GM08714 (cell line): Measurements from ENCODE around the gene DYNC1I1.

Experiments
- H3K4me3 ChIP-seq: fragments of 200-500 bp; sonication (Bioruptor generic); 2 replicates; pipeline ENCODE4 v1.5.1; 2014; ENCODE audit warnings: mild to moderate bottlenecking, low read length, inconsistent platforms
- ZNF274 ChIP-seq: IDR thresholded peaks from 2 replicates; pipeline ENCODE4 v1.6.1; 2012; ENCODE audit warnings: mild to moderate bottlenecking, low read depth, low read length

The DYNC1I1 gene

DNA sequence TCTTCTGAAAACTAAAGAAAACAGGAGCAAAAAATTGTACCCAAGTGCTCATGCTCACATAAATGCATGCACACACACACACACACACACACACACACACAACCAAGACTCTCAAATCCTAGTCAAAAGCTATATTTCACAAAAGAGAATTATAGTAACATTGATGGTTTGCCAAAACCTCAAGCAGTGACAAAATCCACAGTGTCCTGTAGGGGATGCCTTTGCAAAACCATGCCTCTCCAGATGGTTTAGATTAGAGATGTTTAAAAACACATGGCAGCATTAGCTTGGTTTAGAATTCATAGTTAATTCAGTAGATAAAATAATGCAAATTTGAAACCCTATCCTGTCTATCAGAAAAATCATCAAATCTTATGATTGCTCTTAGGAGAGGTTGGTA, 232.2 kb downstream of the DYNC1I1 start:
- TF ChIP-seq ZNF274, result no peak
- no peak overlapping the region for H3K4me3 ChIP-seq

DNA sequence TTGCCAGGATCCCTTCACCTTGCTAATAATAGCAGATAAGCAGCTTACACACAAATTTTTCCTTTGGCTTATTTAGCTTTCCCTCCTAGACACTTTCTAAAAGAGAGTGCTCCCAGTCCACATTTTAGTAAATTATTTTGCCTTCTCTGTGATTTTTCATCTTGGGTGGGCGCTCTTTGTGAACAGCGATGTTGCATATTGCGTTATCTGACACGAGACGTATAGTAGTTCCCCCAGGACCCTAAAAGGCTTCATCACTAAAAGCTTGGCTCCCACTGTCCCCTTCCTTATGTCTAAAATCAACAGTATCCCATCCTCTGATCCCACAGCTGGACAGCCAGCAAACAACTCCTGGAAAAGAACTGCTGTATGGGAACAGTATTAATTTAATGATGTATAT, 232.9 kb downstream of the DYNC1I1 start:
- no peak overlapping the region for H3K4me3 ChIP-seq
- no peak for TF ChIP-seq ZNF274

DNA sequence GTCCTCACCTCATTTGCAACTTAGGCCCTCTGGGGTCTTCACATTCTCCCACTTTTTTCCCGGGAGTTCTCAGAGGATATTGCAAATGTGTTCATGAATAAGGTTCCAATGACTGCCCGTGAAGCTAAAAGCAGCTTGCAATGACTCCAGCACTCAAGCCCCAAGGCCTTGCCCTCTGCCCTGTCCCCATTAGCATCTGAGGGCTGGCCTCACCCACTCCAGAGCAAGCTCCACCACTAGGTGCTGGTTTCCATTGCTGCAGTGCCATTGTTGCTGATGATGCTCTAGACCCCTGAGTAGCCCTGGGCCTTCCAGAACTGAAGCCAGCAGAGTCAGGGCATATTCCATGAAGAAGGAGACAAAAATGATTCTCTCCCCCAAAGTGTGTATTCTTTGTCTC, 236.8 kb downstream of the DYNC1I1 start:
- no peak for TF ChIP-seq ZNF274
- no peak overlapping the region for H3K4me3 ChIP-seq

DNA sequence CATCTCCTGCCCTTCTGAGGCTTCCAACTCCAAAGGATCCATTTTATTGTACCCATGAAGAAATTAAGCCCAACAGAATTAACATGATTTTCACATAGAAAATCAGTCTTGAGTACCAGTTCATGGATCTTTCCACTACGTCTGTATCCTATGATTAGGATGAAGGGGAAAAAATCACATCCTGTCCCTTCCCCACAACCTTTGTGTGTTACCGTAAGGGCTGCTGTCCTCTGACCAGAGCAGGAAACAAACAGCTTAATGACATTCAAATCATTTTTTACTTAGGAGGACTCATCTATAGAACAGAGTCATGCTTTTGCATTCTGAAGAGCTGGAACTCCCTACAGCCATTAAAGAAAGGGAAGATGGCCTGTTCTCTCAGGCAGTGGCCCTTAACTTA, 241.5 kb downstream of the DYNC1I1 start:
- H3K4me3 ChIP-seq, result no peak overlapping the region
- TF ChIP-seq ZNF274, result no peak

DNA sequence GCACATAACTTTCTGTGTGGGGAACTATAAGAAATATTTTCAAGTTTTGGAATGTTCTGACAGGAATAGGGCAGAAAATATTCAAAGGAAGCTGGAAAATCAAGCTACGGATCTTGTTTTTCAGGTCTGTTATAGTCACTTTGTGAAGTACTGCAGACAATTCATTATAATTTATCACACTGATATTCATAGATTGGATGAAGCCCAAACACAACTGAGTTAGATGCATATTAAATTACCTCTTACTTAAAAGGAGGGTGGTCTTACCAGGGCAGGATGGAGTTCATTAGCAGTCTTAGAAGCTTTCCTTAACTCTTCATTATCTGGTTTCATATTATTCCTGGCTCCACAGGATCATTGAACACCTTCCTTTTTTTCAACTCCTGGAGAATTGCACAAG, 242.3 kb downstream of the DYNC1I1 start:
- no peak for TF ChIP-seq ZNF274
- no peak overlapping the region for H3K4me3 ChIP-seq

DNA sequence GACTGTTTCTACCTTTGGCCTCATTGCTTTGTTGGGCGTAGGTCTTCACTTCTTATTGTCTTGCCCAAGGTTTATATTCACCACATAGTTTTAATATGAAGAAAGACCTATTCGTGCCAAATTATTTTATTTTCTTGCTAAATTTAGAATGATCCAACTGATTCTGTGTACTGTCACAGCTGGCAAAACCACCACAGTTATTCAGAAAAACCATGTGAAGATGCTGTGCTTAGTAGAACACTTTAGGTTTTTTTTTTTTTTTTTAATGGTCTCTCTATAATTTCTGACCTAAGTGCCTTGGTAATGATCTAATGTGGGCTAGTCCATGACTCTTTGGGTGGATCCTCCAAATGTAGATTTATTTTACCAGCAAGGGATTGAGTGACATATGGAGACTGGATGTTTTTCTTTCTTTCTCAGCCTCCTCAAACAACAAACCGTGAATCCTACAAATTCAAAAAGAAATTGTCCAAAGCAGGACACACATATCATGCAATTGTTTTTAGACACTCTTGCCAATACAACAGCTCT, 243.8 kb downstream of the DYNC1I1 start:
- TF ChIP-seq ZNF274, result no peak
- H3K4me3 ChIP-seq, result no peak overlapping the region

DNA sequence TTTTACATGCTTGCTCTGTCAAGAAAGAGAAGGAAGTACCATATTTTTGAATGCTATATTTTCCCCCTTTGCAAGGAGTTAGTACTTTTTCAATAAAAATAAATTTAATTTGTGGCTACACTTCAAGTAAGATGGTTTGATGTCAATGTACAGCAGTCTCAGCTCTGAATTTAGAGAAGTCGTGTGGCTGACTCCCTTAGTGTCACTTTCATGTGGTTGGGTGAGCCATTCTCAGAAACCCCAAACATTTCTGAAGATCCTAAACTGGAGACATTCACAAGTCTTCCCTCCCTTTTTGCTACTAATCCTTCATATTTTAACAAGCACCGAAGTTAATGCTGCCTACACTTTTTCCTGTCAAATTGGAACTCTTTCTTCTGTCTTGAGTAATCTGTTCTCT, 244.4 kb downstream of the DYNC1I1 start:
- no peak overlapping the region for H3K4me3 ChIP-seq
- TF ChIP-seq ZNF274, result no peak

DNA sequence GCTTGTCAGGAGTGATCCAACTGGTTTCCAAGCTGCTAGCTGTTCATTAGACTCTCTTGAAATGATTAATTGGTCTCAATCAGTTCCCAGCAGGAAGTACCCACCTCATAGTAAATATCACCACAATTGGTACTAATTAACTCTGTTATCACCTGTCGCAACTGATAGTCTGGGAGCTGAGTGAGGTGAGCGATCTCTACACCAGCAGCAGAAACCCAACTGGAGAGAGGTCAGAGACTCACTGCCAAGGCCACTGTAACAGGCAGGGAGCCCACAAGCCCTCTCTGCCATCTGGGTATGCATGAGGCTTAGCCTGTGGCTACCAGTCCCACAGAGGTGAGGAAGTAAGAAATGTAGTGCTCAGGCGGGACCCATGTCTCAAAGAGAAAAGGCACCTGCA, 245.5 kb downstream of the DYNC1I1 start:
- no peak for TF ChIP-seq ZNF274
- no peak overlapping the region for H3K4me3 ChIP-seq

DNA sequence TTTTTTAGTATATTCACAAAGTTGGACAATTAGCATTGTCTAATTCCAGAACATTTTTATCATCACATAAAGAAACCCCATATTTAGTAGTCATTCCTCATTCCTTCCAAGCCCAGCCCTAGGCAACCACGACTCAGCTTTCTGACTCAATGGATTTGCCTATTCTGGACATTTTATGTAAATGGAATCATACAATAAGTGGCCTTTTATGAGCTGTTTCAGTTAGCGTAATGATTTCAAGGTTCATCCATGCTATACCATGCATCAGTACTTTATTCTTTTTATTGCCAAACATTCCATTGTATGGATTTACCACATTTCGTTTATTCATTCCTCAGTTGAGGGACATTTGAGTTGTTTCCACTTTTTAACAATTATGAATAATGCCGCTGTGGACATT, 249.2 kb downstream of the DYNC1I1 start:
- no peak overlapping the region for H3K4me3 ChIP-seq
- no peak for TF ChIP-seq ZNF274

DNA sequence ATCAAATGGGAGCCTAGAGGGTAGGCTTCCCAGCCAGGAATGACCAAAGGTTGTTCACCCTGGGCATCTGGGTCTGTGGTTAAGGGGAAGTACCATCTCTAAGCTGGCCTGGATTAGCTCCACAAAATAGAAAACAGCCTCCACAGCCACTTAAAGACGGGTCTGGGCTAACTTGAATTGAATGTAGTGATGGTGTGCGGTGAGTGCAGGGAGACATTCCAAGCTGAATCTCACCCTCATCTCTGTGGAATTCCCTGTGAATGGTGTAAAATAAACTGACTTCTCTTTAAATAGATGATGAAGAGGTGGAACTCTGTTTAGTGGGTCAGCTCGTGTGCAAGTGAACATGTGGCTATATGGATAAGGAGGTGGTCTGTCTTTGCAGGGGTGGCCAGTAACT, 251.0 kb downstream of the DYNC1I1 start:
- no peak overlapping the region for H3K4me3 ChIP-seq
- no peak for TF ChIP-seq ZNF274

DNA sequence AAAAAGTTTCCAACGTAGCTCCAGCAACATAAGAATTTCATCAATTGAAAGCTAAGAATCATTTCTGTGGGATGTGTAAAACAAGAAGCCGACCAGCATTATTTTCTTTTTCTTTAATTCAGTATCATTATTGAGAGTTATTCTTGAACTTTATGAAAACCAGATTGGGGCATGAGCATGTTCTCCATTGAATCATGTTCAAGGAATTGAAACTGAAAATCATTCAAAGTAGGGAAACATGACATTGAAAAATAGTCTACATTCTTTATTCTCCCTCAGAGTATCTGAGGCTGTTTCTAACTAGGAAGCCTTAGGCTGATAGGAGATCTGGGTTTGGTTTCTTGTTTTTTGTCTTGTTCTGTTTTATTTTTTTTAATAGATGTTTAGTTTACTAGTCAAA, 253.7 kb downstream of the DYNC1I1 start:
- TF ChIP-seq ZNF274, result no peak
- H3K4me3 ChIP-seq, result no peak overlapping the region

DNA sequence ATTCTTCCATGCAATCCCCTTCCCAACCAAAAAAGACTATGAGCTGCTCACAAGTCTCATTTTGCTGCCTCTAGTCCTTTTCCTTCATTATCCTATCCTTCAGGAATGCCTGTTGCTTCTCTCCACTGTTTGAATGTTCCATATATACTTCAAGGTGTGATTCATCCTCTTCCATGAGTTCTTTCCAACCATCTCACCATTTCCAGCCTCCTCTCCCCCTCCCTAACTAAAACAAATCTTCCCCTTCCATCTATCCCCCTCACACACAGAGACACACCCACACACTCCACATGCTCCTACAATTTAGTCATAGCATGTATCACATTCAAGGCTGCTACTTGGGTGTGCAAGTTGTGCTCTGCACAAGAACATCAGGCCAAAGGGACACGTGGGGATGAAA, 254.3 kb downstream of the DYNC1I1 start:
- no peak overlapping the region for H3K4me3 ChIP-seq
- TF ChIP-seq ZNF274, result no peak

DNA sequence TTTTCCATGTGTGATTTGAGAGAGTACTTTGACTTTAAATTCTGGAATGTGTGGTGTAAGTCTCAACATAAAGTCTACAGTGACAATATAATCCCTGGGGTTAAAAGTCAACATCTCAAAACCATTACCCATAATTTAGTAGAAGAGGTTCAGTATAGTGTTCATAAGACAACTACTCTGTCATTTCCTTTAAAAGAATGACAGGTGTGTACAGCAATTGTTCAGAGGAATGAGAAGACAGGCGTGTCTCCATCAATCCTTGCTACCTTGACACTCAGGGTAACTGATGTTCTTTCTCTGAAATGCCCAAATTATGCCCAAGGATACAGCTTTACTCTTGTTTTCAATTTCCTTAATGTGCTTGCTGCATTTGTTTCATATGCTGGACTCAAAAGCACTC, 256.4 kb downstream of the DYNC1I1 start:
- TF ChIP-seq ZNF274, result no peak
- H3K4me3 ChIP-seq, result no peak overlapping the region

DNA sequence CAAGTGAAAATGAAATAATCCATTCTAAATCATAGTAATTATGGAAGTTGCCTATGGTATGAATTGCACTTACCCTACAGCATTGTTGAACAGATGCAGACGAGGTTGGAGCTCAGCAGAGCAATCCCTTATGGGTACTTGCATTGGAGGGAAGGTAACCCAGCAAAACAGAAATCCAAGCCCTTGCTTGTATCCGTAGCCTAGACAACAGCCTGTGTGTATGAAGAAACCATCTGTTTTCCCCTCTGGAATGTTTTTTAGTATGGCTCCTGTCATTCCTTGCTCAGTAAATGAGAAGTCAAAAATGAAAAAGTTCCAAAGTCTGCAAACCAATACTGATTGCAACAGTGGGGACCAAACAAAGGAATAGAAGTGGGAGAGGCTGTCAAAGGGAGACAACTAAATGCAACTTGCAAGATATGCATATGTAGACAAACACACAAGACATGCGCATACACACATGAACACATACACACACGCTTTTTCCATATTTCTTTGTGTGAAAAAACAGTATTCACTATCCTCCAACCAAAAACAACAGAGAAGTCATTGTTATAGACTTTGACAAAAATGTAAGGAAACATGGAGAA, 260.8 kb downstream of the DYNC1I1 start:
- no peak for TF ChIP-seq ZNF274
- H3K4me3 ChIP-seq, result no peak overlapping the region

DNA sequence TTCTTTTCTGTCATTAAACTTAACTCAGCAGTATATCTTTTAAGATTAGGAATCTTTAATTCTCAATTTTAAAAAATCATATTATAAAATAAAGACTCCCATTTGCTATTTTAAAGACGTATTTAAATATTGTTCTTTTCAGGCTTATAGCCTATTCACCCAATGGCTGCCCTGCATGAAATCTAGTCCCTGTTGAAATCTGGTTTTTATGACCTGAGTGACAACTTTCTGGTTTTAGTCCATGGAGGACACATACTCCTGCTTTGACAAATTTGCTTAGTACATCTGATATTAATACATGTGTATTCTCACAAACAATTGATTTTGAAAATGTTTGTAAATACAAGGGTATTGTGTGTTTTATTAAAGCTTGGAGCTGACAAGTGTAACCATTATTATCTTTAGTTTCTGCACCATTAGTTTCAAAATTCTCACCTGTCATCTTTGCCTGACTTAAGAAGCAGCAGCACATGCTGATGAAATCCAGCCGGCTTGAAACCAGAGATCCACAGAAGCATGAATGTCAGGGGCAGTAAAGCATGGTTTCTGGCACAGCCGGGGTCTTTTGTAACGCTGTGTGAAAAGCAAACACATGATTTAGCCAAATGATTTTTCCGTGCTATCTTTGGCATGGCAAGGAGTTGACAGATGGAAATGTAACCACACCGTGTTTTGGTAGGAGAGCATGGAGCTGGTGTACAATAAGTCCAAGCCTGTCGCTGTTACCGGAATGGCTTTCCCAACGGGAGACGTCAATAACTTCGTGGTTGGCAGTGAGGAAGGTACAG, 262.8 kb downstream of the DYNC1I1 start:
- no peak for TF ChIP-seq ZNF274
- no peak overlapping the region for H3K4me3 ChIP-seq
